ENCODE measurements around the gene VAMP1.
"Not testable (repeated sequence)": the region's sequence is repeated elsewhere in the genome, so short reads cannot be mapped to it uniquely, and the experiment has no call there.

The VAMP1 gene

GRCh38 chr12:6450091-6450868 lies 20.2 kb downstream of the VAMP1 start:
- DNase-seq, result no peak

- no peak for DNase-seq
Measured at GRCh38 chr12:6444704-6445688, 25.5 kb downstream of the VAMP1 start, which contains the start of gene CD27. CD27 (plus strand) TSS chr12:6444955; CDS start chr12:6445096, 141 bp downstream.

GRCh38 chr12:6444031-6444430 lies 26.4 kb downstream of the VAMP1 start:
- no peak for DNase-seq

GRCh38 chr12:6443361-6443983 lies 27.0 kb downstream of the VAMP1 start:
- DNase-seq, result no peak

GRCh38 chr12:6442836-6443235 lies 27.6 kb downstream of the VAMP1 start:
- no peak for DNase-seq

GRCh38 chr12:6440391-6440790 lies 30.1 kb downstream of the VAMP1 start:
- DNase-seq, result no peak

- DNase-seq, result no peak
Measured at GRCh38 chr12:6438345-6438744, 32.1 kb downstream of the VAMP1 start.

GRCh38 chr12:6437586-6437985 lies 32.9 kb downstream of the VAMP1 start:
- DNase-seq, result no peak

- no peak for DNase-seq
Measured at GRCh38 chr12:6435961-6436715, 34.3 kb downstream of the VAMP1 start.

GRCh38 chr12:6434205-6435140 lies 36.0 kb downstream of the VAMP1 start:
- DNase-seq, result no peak

GRCh38 chr12:6432991-6433390 lies 37.5 kb downstream of the VAMP1 start:
- peak in 1 of 2 donors; percentile 17 for DNase-seq

- DNase-seq, result peak; percentile 52 to 94
Measured at GRCh38 chr12:6430124-6430989, 40.1 kb downstream of the VAMP1 start.

- no peak for DNase-seq
Measured at GRCh38 chr12:6428326-6428725, 42.2 kb downstream of the VAMP1 start.

- DNase-seq, result not testable (repeated sequence)
Measured at GRCh38 chr12:6427796-6428195, 42.7 kb downstream of the VAMP1 start.

GRCh38 chr12:6426882-6427671 lies 43.4 kb downstream of the VAMP1 start:
- peak in 1 of 2 donors; percentile 60 for DNase-seq

- DNase-seq, result no peak
Measured at GRCh38 chr12:6425590-6426531, 44.6 kb downstream of the VAMP1 start.

GRCh38 chr12:6424866-6425265 lies 45.6 kb downstream of the VAMP1 start:
- DNase-seq, result no peak

- DNase-seq, result no peak
Measured at GRCh38 chr12:6424008-6424347, 46.5 kb downstream of the VAMP1 start.
